Nephron progenitor cell (in vitro differentiated cells): ENCODE results near the gene SIGLEC6.

Experiments
- DNase-seq: peaks from one replicate; pipeline ENCODE4 v3.0.0; 2021
- H3K27ac Mint-ChIP-seq: 2 replicates; pipeline ENCODE4 v1.8.0; 2021; ENCODE audit warnings: mild to moderate bottlenecking, moderate library complexity, mixed read lengths
- H3K27me3 Mint-ChIP-seq: 2 replicates; pipeline ENCODE4 v1.8.0; 2021; ENCODE audit warnings: mild to moderate bottlenecking, low read depth, mixed read lengths; ENCODE audit not compliant: poor library complexity
- H3K36me3 Mint-ChIP-seq: 2 replicates; pipeline ENCODE4 v1.8.0; 2021; ENCODE audit warnings: low read depth, mixed read lengths
- H3K4me1 Mint-ChIP-seq: 2 replicates; pipeline ENCODE4 v1.8.0; 2021; ENCODE audit warnings: mixed read lengths
- H3K4me3 Mint-ChIP-seq: 2 replicates; pipeline ENCODE4 v1.8.0; 2021; ENCODE audit warnings: mild to moderate bottlenecking, moderate library complexity, mixed read lengths
- H3K9me3 Mint-ChIP-seq: 2 replicates; pipeline ENCODE4 v1.8.0; 2021; ENCODE audit warnings: mild to moderate bottlenecking, moderate library complexity, mixed read lengths
- TF ChIP-seq, protein P1 (sequence below): fragments of 200-600 bp; sonication (generic); IDR thresholded peaks from 2 replicates; pipeline ENCODE4 v1.5.0; 2021; ENCODE audit warnings: antibody characterized with exemption

SIGLEC6 gene

GRCh38 chr19:51531349-51532315 is at the start of gene SIGLEC6:
TSS of gene SIGLEC6 (minus strand) at chr19:51531670. CDS start at chr19:51531648, 22 bp downstream.
- DNase-seq, result no peak
- Mint-ChIP-seq H3K27me3 (no peaks in the 10 kb centered on the region), H3K4me3 (no peak within 1 kb of the TSS), H3K36me3 (no peaks in the 10 kb centered on the region), H3K9me3 (peaks cover 61% of the 10 kb centered on the region), H3K4me1 (no peaks in the 10 kb centered on the region), H3K27ac (no peak within 1 kb of the TSS)
- TF ChIP-seq, protein P1, sequence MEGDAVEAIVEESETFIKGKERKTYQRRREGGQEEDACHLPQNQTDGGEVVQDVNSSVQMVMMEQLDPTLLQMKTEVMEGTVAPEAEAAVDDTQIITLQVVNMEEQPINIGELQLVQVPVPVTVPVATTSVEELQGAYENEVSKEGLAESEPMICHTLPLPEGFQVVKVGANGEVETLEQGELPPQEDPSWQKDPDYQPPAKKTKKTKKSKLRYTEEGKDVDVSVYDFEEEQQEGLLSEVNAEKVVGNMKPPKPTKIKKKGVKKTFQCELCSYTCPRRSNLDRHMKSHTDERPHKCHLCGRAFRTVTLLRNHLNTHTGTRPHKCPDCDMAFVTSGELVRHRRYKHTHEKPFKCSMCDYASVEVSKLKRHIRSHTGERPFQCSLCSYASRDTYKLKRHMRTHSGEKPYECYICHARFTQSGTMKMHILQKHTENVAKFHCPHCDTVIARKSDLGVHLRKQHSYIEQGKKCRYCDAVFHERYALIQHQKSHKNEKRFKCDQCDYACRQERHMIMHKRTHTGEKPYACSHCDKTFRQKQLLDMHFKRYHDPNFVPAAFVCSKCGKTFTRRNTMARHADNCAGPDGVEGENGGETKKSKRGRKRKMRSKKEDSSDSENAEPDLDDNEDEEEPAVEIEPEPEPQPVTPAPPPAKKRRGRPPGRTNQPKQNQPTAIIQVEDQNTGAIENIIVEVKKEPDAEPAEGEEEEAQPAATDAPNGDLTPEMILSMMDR, result no peak

DNA sequence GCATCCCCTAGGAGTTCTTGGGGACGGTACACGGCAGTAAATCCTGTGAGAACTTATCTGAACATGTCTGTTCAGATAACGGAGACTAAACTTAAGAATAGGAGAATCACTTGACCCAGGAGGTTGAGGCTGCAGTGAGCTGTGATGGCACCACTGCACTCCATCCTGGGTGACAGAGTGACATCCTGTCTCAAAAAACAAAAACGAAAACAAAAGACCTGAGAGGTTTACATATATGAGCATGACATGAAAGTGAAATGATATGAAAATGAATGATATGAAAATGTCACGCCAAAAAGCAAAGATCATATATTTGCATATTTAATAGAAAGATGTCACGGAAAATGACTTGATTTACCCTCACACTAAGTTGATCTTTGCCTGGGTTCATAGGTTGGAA is 45.4 kb upstream of the SIGLEC6 start:
- peaks cover 5% of the 10 kb centered on the region for H3K9me3 Mint-ChIP-seq
- no peak for DNase-seq
- peaks cover 78% of the 10 kb centered on the region for H3K36me3 Mint-ChIP-seq
- H3K4me1 Mint-ChIP-seq, result peaks cover 7% of the 10 kb centered on the region
- TF ChIP-seq, protein P1, result no peak
- H3K27me3 Mint-ChIP-seq, result peaks cover 5% of the 10 kb centered on the region
- no peak overlapping the region for H3K27ac Mint-ChIP-seq
- no peak overlapping the region for H3K4me3 Mint-ChIP-seq

- no peak overlapping the region for H3K4me3 Mint-ChIP-seq
- no peaks in the 10 kb centered on the region for H3K9me3 Mint-ChIP-seq
- peaks cover 21% of the 10 kb centered on the region for H3K4me1 Mint-ChIP-seq
- TF ChIP-seq, protein P1, result no peak
- no peak overlapping the region for H3K27ac Mint-ChIP-seq
- peaks cover 50% of the 10 kb centered on the region for H3K36me3 Mint-ChIP-seq
- H3K27me3 Mint-ChIP-seq, result peaks cover 16% of the 10 kb centered on the region
- DNase-seq, result no peak
Measured at GRCh38 chr19:51573331-51573730, 41.9 kb upstream of the SIGLEC6 start.

DNA sequence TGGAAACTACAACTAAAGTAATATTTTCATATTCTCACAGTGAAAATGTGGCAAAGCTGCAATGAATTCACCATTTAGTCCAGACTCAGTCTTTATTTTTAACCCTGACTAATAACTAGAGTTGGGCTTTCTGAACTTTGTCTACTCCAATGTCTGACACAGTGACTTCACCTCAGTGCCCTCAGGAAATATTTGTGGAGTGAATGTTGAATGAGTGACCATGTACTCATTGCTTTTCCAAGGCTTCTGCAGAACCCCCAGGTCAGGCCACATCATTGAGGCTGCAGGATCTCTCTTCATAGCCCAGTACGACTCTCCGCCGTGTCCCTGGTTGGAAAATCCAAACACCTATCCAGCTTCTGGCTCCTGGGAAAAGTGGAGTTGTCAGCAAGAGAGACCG is 41.4 kb upstream of the SIGLEC6 start:
- peaks cover 46% of the 10 kb centered on the region for H3K36me3 Mint-ChIP-seq
- peaks cover 20% of the 10 kb centered on the region for H3K27me3 Mint-ChIP-seq
- peaks cover 21% of the 10 kb centered on the region for H3K4me1 Mint-ChIP-seq
- DNase-seq, result no peak
- no peak overlapping the region for H3K4me3 Mint-ChIP-seq
- TF ChIP-seq, protein P1, result no peak
- no peaks in the 10 kb centered on the region for H3K9me3 Mint-ChIP-seq
- H3K27ac Mint-ChIP-seq, result no peak overlapping the region

- peak overlapping the region; percentile 96 for H3K4me3 Mint-ChIP-seq
- TF ChIP-seq, protein P1, result no peak
- H3K9me3 Mint-ChIP-seq, result no peaks in the 10 kb centered on the region
- H3K27ac Mint-ChIP-seq, result no peak overlapping the region
- H3K36me3 Mint-ChIP-seq, result peaks cover 41% of the 10 kb centered on the region
- no peak for DNase-seq
- H3K4me1 Mint-ChIP-seq, result peaks cover 21% of the 10 kb centered on the region
- H3K27me3 Mint-ChIP-seq, result peaks cover 21% of the 10 kb centered on the region
Measured at GRCh38 chr19:51572410-51572809, 40.9 kb upstream of the SIGLEC6 start.
